GM10266 (cell line): ENCODE data around the gene SFTPA2.
"Not testable (repeated sequence)": the region's sequence is repeated elsewhere in the genome, so short reads cannot be mapped to it uniquely, and the experiment has no call there.

Experiments used
- DNase-seq: peaks from one replicate; pipeline ENCODE4 v3.0.0; 2012; ENCODE audit errors: extremely low spot score
- CTCF ChIP-seq: IDR thresholded peaks from 2 replicates; pipeline ENCODE4 v1.5.1; 2012; ENCODE audit warnings: mild to moderate bottlenecking, low read depth; ENCODE audit not compliant: control insufficient read depth, insufficient read depth; ENCODE audit errors: missing control alignments

The SFTPA2 gene

GRCh38 chr10:79560160-79560709 is at the start of gene SFTPA2:
SFTPA2 (minus strand) TSS chr10:79560407; CDS start chr10:79559483, 924 bp downstream.
- no peak for DNase-seq

GRCh38 chr10:79608505-79609375 is 48.5 kb upstream of the SFTPA2 start:
- TF ChIP-seq CTCF = peak; percentile 50
- peak; percentile 22 for DNase-seq

More at GRCh38 chr10:79560160-79560709, at the start of gene SFTPA2:
- TF ChIP-seq CTCF = no peak

GRCh38 chr10:79605308-79605707 is 45.1 kb upstream of the SFTPA2 start:
- DNase-seq = no peak
- no peak for TF ChIP-seq CTCF

- DNase-seq = no peak
- no peak for TF ChIP-seq CTCF
Observed at GRCh38 chr10:79604294-79604693, 44.1 kb upstream of the SFTPA2 start.

GRCh38 chr10:79602953-79603352 is 42.7 kb upstream of the SFTPA2 start:
- no peak for DNase-seq
- TF ChIP-seq CTCF = no peak

- TF ChIP-seq CTCF = no peak
- no peak for DNase-seq
Observed at GRCh38 chr10:79601939-79602338, 41.7 kb upstream of the SFTPA2 start.

- not testable (repeated sequence) for DNase-seq
Observed at GRCh38 chr10:79599644-79600043, 39.4 kb upstream of the SFTPA2 start.
